Type B pancreatic cell (in vitro differentiated cells): ENCODE measurements around the gene CRHR2. TPM values are rescaled to one million over a fixed set of nuclear protein-coding genes. Genes with fewer than 3 reads are reported as not detected.

Source experiments
- DNase-seq: peaks from one replicate; pipeline ENCODE4 v3.0.0; 2021; ENCODE audit warnings: mixed read lengths; ENCODE audit not compliant: unreplicated experiment; ENCODE audit errors: extremely low spot score
- H3K27ac Mint-ChIP-seq: 2 replicates; pipeline ENCODE4 v1.8.0; 2021; ENCODE audit warnings: mild to moderate bottlenecking, mixed read lengths
- H3K27me3 Mint-ChIP-seq: 2 replicates; pipeline ENCODE4 v1.8.0; 2021; ENCODE audit warnings: mixed read lengths
- H3K36me3 Mint-ChIP-seq: 2 replicates; pipeline ENCODE4 v1.8.0; 2021; ENCODE audit warnings: mixed read lengths
- H3K4me1 Mint-ChIP-seq: one replicate; pipeline ENCODE4 v1.8.0; 2021; ENCODE audit warnings: mixed read lengths; ENCODE audit not compliant: unreplicated experiment
- H3K4me3 Mint-ChIP-seq: 2 replicates; pipeline ENCODE4 v1.8.0; 2021; ENCODE audit warnings: mild to moderate bottlenecking, mixed read lengths
- H3K9me3 Mint-ChIP-seq: 2 replicates; pipeline ENCODE4 v1.8.0; 2021; ENCODE audit warnings: mixed read lengths
- total RNA-seq: library from RNA; stranded (reverse); gene quantifications from 2 replicates; pipeline ENCODE4 v1.2.1, GENCODE V29; 2021; ENCODE audit warnings: low replicate concordance
- TF ChIP-seq, protein P1 (sequence below): fragments of 200-600 bp; sonication (generic); conservative IDR thresholded peaks from 2 replicates; pipeline ENCODE4 v1.5.0; 2021; ENCODE audit warnings: antibody characterized with exemption, mild to moderate bottlenecking

The CRHR2 gene
- total RNA-seq, 1 donor from 2014 or later = 0.27 TPM

DNA sequence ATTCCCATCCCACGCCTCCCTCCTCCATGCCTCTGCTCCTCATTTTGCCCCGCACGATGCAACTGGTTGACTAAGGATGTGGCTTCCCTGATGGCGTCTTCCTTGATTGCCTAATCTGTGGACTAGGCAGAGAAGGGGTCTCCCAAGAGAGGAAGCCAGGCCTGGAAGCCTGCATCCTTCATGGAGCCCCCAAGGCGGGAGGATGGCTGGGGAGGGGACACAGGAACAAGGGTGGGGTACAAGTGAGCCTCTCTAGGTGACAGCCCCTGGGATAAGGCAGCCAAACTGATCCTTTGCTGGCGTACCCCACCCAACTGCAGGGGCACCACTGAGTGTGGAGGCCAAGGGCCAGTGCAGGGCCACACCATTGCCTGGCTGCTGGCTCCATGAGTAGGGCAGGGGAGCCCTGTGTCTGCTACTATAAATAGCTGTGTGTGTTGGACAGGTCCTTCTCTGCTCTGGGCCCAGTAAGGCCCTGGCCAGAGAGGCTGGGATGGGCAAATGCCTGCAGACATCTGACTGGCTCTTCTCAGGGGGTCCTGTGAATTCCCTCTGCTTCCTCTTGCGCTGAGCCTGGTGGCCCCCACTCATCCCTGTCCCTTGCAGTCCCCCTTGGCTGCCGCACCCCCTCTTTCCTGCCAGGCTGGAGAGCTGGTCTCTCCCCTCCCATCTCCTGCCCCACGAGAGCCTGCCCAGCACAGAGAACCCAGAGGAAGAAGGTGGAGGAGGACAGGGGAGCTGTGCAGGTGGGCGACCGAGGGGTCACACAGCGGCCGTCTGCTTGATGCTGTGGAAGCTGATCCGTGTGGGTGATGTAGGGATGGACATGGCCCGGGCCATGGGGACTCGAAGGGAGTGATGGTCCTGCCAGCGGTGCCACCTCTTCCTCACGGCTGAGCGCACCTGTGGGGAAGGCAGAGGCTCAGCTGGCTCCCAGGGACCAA, 29.3 kb downstream of the CRHR2 start:
- TF ChIP-seq, protein P1, sequence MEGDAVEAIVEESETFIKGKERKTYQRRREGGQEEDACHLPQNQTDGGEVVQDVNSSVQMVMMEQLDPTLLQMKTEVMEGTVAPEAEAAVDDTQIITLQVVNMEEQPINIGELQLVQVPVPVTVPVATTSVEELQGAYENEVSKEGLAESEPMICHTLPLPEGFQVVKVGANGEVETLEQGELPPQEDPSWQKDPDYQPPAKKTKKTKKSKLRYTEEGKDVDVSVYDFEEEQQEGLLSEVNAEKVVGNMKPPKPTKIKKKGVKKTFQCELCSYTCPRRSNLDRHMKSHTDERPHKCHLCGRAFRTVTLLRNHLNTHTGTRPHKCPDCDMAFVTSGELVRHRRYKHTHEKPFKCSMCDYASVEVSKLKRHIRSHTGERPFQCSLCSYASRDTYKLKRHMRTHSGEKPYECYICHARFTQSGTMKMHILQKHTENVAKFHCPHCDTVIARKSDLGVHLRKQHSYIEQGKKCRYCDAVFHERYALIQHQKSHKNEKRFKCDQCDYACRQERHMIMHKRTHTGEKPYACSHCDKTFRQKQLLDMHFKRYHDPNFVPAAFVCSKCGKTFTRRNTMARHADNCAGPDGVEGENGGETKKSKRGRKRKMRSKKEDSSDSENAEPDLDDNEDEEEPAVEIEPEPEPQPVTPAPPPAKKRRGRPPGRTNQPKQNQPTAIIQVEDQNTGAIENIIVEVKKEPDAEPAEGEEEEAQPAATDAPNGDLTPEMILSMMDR = no peak
- H3K27ac Mint-ChIP-seq = no peak overlapping the region
- DNase-seq = no peak
- H3K4me3 Mint-ChIP-seq = no peak overlapping the region
- H3K9me3 Mint-ChIP-seq = no peaks in the 10 kb centered on the region
- H3K27me3 Mint-ChIP-seq = peaks cover 3% of the 10 kb centered on the region
- H3K36me3 Mint-ChIP-seq = no peaks in the 10 kb centered on the region
- no peaks in the 10 kb centered on the region for H3K4me1 Mint-ChIP-seq

DNA sequence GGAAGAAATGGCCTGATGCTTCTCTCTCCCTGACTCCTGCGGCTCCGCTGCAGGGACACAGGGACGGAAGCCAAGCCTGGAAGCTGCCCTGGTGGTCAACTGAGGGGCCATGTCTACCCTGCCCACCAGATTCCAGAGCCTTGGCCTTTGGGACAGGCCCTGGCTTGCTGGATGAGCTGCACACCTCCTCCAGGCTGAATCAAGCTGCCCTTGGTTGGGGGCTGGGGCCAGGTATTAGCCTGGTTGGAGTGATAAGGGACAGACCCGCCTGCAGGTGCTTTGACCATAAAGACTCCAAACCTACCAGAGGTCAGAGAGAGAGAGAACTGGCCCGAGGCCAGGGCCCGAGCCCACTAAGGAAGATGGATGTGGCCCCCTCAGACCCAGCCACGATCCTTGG, 30.1 kb downstream of the CRHR2 start:
- TF ChIP-seq, protein P1 = no peak
- no peak overlapping the region for H3K4me3 Mint-ChIP-seq
- DNase-seq = no peak
- no peaks in the 10 kb centered on the region for H3K27me3 Mint-ChIP-seq
- no peaks in the 10 kb centered on the region for H3K9me3 Mint-ChIP-seq
- H3K36me3 Mint-ChIP-seq = no peaks in the 10 kb centered on the region
- H3K4me1 Mint-ChIP-seq = no peaks in the 10 kb centered on the region
- H3K27ac Mint-ChIP-seq = no peak overlapping the region

DNA sequence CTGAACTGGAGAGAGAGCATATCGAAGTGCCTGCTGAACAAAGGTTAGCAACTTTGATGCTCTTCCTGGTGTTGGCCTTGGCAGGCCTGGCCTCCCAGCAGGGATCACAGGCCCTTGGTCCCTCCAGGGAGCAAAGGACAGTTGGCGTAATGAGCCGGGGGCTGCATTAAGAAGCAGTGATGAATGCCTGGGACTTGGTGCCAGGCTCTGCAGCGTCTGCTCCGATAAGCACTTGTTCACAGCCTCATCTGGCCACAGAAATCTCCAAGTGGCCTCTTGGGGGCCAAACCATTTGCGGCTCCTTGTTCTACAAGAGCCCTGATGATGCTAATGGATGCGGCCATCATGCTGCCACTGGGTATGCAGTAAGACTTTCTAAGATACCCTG, 31.8 kb downstream of the CRHR2 start:
- peaks cover 3% of the 10 kb centered on the region for H3K36me3 Mint-ChIP-seq
- TF ChIP-seq, protein P1 = no peak
- no peaks in the 10 kb centered on the region for H3K9me3 Mint-ChIP-seq
- H3K4me1 Mint-ChIP-seq = no peaks in the 10 kb centered on the region
- no peaks in the 10 kb centered on the region for H3K27me3 Mint-ChIP-seq
- DNase-seq = no peak
- no peak overlapping the region for H3K27ac Mint-ChIP-seq
- H3K4me3 Mint-ChIP-seq = no peak overlapping the region

DNA sequence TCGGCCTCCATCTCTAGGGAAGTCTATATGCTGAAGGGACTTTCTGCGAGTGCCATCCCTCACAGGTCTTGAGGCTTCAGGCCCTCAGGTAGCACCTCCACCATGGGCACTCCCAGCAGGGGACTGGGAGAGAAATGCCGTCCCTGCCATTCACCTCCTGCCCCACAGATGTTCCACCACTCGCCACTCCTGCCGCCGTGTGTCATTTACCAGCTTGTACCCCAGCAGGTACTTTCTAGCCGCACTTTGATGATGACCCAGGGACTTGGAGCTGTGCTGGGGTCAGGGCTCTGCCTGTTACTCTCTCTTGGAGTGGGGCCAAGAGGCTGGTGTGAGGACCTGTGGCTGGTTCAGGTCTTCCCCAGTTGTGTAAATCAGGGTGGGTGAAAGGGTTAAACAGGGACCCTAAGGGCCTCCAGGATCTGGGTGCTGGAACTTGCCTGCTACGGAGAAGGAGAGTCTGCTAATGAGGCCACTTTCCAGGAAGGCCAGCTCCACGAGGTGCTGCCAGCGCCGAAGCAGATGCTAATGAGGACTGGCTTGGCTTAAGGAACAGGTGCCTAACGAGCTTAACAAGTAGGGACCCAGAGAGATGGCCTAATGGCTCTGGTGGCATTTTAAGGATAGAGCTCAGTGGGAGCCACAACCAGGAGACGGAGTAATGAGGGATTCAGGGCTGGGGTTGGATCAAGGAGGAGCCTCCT, 32.4 kb downstream of the CRHR2 start:
- TF ChIP-seq, protein P1 = no peak
- H3K27me3 Mint-ChIP-seq = no peaks in the 10 kb centered on the region
- no peak overlapping the region for H3K27ac Mint-ChIP-seq
- H3K4me3 Mint-ChIP-seq = no peak overlapping the region
- DNase-seq = no peak
- H3K4me1 Mint-ChIP-seq = no peaks in the 10 kb centered on the region
- peaks cover 8% of the 10 kb centered on the region for H3K36me3 Mint-ChIP-seq
- H3K9me3 Mint-ChIP-seq = no peaks in the 10 kb centered on the region

DNA sequence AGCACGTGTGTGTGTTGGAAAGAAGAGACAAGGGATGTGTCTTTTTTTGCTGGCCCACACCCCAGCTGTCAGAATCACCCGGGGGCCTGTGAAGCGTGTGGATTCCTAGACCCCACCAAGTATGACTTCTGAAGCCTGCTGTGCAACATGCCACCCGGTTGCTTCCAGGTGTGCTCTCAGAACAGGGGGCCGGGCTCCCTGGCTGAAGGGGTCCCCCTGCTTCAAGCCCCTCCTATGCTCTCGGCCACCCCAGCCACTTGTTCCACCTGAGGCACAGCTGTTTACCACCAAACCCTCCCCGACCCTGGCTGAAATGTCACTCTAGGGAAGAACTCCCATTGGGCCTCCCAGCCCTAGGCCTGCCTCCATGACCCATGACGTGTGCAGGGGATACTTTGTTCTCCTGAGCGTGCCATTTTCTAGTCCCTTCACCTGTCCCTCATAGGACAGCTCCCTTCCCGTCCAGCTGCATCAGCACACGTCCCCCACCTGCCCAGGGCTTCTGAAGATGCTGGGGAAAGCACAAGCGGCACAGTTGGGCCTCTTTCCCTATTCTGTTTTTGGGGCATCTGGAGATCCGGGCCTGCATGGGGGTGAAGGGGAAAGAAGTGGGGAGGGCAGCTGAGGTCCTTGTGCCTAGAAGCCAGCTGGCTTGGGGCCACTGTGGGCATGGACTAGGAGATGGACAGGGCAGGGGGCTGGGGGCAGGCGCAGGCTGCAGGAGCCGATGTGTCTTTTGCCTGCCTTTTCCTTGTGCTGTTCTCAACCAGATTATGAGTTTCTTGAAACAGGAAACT, 33.3 kb downstream of the CRHR2 start:
- no peaks in the 10 kb centered on the region for H3K9me3 Mint-ChIP-seq
- no peaks in the 10 kb centered on the region for H3K4me1 Mint-ChIP-seq
- no peak overlapping the region for H3K27ac Mint-ChIP-seq
- TF ChIP-seq, protein P1 = no peak
- peak; percentile 51 for DNase-seq
- no peaks in the 10 kb centered on the region for H3K27me3 Mint-ChIP-seq
- peaks cover 13% of the 10 kb centered on the region for H3K36me3 Mint-ChIP-seq
- no peak overlapping the region for H3K4me3 Mint-ChIP-seq
